Liver (tissue), 9 donors: ENCODE results near the gene AKT2. TPM values are rescaled to one million over a fixed set of nuclear protein-coding genes. Genes with fewer than 3 reads are reported as not detected.

Source experiments
- DNase-seq: peaks from one replicate; pipeline ENCODE4 v3.0.0-alpha.2; 2017; ENCODE audit warnings: low spot score
- H3K27ac ChIP-seq, 2 donors: one replicate each; pipeline ENCODE4 v1.7.0; 2013; ENCODE audit warnings: inconsistent platforms in 2 of 2, low read length in 2 of 2, control low read depth in 1 of 2, low read depth in 1 of 2, mild to moderate bottlenecking in 1 of 2
- H3K27me3 ChIP-seq, 4 donors: one replicate each; pipeline versions ENCODE4 v1.6.1 to v1.7.0; 2013; ENCODE audit warnings: low read length in 3 of 4, inconsistent platforms in 1 of 4, mild to moderate bottlenecking in 1 of 4, moderate library complexity in 1 of 4; ENCODE audit not compliant: control insufficient read depth in 4 of 4, insufficient read depth in 4 of 4
- H3K36me3 ChIP-seq, 4 donors: one replicate each; pipeline versions ENCODE4 v1.6.1 to v1.7.0; 2013; ENCODE audit warnings: low read length in 3 of 4, mild to moderate bottlenecking in 3 of 4, low read depth in 1 of 4, moderate library complexity in 1 of 4; ENCODE audit not compliant: control insufficient read depth in 4 of 4, insufficient read depth in 3 of 4
- H3K4me1 ChIP-seq, 4 donors: one replicate each; pipeline versions ENCODE4 v1.6.1 to v1.7.0; 2013; ENCODE audit warnings: low read length in 3 of 4, mild to moderate bottlenecking in 3 of 4, moderate library complexity in 1 of 4; ENCODE audit not compliant: control insufficient read depth in 4 of 4, insufficient read depth in 4 of 4
- H3K4me3 ChIP-seq, 3 donors: one replicate each; pipeline versions ENCODE4 v1.6.1 to v1.7.0; 2013; ENCODE audit warnings: low read length in 3 of 3, control low read depth in 1 of 3, low read depth in 1 of 3, mild to moderate bottlenecking in 1 of 3
- H3K9ac ChIP-seq, 2 donors: one replicate each; pipeline ENCODE4 v1.7.0; 2013; ENCODE audit warnings: low read length in 2 of 2, mild to moderate bottlenecking in 2 of 2, moderate library complexity in 2 of 2, control low read depth in 1 of 2, low read depth in 1 of 2
- H3K9me3 ChIP-seq, 4 donors: one replicate each; pipeline versions ENCODE4 v1.6.1 to v1.7.0; 2013; ENCODE audit warnings: low read length in 3 of 4; ENCODE audit not compliant: control insufficient read depth in 4 of 4
- EGR1 ChIP-seq, 2 donors: IDR thresholded peaks; 2 replicates each; pipeline ENCODE4 v1.6.1; 2016 to 2018; ENCODE audit warnings: antibody characterized with exemption in 2 of 2, low read depth in 2 of 2
- FOXA1 ChIP-seq: IDR thresholded peaks from 2 replicates; pipeline ENCODE4 v1.6.1; 2016; ENCODE audit warnings: antibody characterized with exemption
- FOXA2 ChIP-seq: IDR thresholded peaks from 2 replicates; pipeline ENCODE4 v1.6.1; 2016; ENCODE audit warnings: antibody characterized with exemption
- GABPA ChIP-seq, 2 donors: IDR thresholded peaks in 1 of 2; conservative IDR thresholded peaks in 1 of 2; 2 replicates each; pipeline ENCODE4 v1.6.1; 2016; ENCODE audit warnings: antibody characterized with exemption in 2 of 2, mild to moderate bottlenecking in 1 of 2, moderate library complexity in 1 of 2
- HNF4A ChIP-seq, 2 donors: conservative IDR thresholded peaks; 2 replicates each; pipeline ENCODE4 v1.6.1; 2016; ENCODE audit warnings: antibody characterized with exemption in 2 of 2, mild to moderate bottlenecking in 2 of 2
- HNF4G ChIP-seq: IDR thresholded peaks from 2 replicates; pipeline ENCODE4 v1.6.1; 2016; ENCODE audit warnings: antibody characterized with exemption
- JUND ChIP-seq, 2 donors: IDR thresholded peaks; 2 replicates each; pipeline ENCODE4 v1.6.1; 2016; ENCODE audit warnings: antibody characterized with exemption in 2 of 2
- NR2F2 ChIP-seq: IDR thresholded peaks from 2 replicates; pipeline ENCODE4 v1.6.1; 2016; ENCODE audit warnings: antibody characterized with exemption
- RAD21 ChIP-seq, 2 donors: IDR thresholded peaks; 2 replicates each; pipeline ENCODE4 v1.6.1; 2016; ENCODE audit warnings: antibody characterized with exemption in 2 of 2, mild to moderate bottlenecking in 2 of 2
- RXRA ChIP-seq, 2 donors: IDR thresholded peaks; 2 replicates each; pipeline ENCODE4 v1.6.1; 2017 to 2018; ENCODE audit warnings: antibody characterized with exemption in 2 of 2, mild to moderate bottlenecking in 1 of 2
- SP1 ChIP-seq: IDR thresholded peaks from 2 replicates; pipeline ENCODE4 v1.6.1; 2018; ENCODE audit warnings: antibody characterized with exemption, mild to moderate bottlenecking
- TAF1 ChIP-seq: conservative IDR thresholded peaks from 2 replicates; pipeline ENCODE4 v1.6.1; 2016; ENCODE audit warnings: antibody characterized with exemption, mild to moderate bottlenecking
- YY1 ChIP-seq: IDR thresholded peaks from 2 replicates; pipeline ENCODE4 v1.6.1; 2016; ENCODE audit warnings: antibody characterized with exemption, mild to moderate bottlenecking
- WGBS: extraction: QIAGEN DNeasy Blood & Tissue Kit; methylation state at CpG from one replicate; pipeline ENCODE4 v1.1.7; 2013; 5-methylcytosine and 5-hydroxymethylcytosine counted together
- polyA plus RNA-seq, 2 donors: library from polyadenylated mRNA; stranded (reverse) in 1 of 2; unstranded in 1 of 2; fragments of 200-250 nt in 1 of 2; fragments of >200 nt in 1 of 2; fragmentation: Nextera tagmentation in 1 of 2; extraction: Ambion mirVana in 1 of 2; gene quantifications; one replicate each; pipeline versions ENCODE4 v1.2.1 to v1.2.3, GENCODE V29; 2013 to 2015
- total RNA-seq, 2 donors: library from RNA; depleted of rRNA; stranded (reverse); fragments of >200 nt; gene quantifications; one replicate each; pipeline ENCODE4 v1.2.3, GENCODE V29; 2014
- TF ChIP-seq, protein P1 (sequence below): IDR thresholded peaks from 2 replicates; pipeline ENCODE4 v1.6.1; 2016; ENCODE audit warnings: antibody characterized with exemption
- TF ChIP-seq, protein P2 (sequence below): fragments of 150-350 bp; IDR thresholded peaks from 2 replicates; pipeline ENCODE4 v1.5.1; 2017; ENCODE audit warnings: improper control_type of control experiment, low read depth, low read length; ENCODE audit not compliant: missing input control
- TF ChIP-seq, protein P3 (sequence below): IDR thresholded peaks from 2 replicates; pipeline ENCODE4 v1.6.1; 2016; ENCODE audit warnings: antibody characterized with exemption
- TF ChIP-seq, protein P4 (sequence below): IDR thresholded peaks from 2 replicates; pipeline ENCODE4 v1.6.1; 2016; ENCODE audit warnings: antibody characterized with exemption, mild to moderate bottlenecking
- TF ChIP-seq, protein P5 (sequence below): IDR thresholded peaks from 2 replicates; pipeline ENCODE4 v1.6.1; 2016; ENCODE audit warnings: antibody characterized with exemption
- donor health status: healthy.
- donor health status: healthy.
- donor health status: healthy.
- donor health status: healthy.
- donor health status: healthy.

Gene AKT2
- total and polyA plus RNA-seq, 4 donors, result 23.2 to 110 (median 60.4) TPM

DNA sequence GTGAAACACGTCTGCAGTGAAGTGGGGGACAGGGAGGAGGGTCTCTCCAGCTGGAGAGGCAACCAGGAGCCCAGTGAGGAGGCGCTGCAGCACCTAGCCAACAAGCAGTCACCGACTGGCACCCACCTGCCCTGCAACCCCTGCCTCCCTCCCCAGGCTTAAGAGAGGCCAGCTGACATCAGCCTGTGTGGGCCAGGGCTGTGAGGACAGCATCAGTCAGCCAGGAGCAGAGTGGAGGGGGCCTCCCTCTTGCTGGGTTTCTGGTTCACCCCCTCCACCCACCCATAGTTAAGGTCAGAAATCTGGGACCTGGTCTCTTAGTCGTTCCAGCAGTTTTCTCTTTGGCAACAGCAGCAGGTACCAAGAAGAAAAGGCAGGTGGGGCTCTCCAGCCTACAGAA is 33.2 kb downstream of the AKT2 start:
- no peaks in the 10 kb centered on the region for H3K27me3 ChIP-seq
- H3K4me3 ChIP-seq, result no peak overlapping the region
- DNase-seq, result no peak
- H3K27ac ChIP-seq, result no peak overlapping the region
- TF ChIP-seq HNF4A (conservative IDR thresholded peaks at IDR 0.05), result no peak
- TF ChIP-seq NR2F2, result no peak
- TF ChIP-seq RAD21 (IDR thresholded peaks at IDR 0.05), result no peak
- TF ChIP-seq, protein P1, sequence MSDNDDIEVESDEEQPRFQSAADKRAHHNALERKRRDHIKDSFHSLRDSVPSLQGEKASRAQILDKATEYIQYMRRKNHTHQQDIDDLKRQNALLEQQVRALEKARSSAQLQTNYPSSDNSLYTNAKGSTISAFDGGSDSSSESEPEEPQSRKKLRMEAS, result no peak
- no peak for TF ChIP-seq EGR1 (IDR thresholded peaks at IDR 0.05; ENCODE audit: low read depth in 2 of 2)
- no peak for TF ChIP-seq RXRA (IDR thresholded peaks at IDR 0.05)
- TF ChIP-seq YY1, result no peak
- no peak for TF ChIP-seq SP1
- TF ChIP-seq TAF1, result no peak
- no peak for TF ChIP-seq JUND (IDR thresholded peaks at IDR 0.05)
- no peak for TF ChIP-seq FOXA2
- no peak for TF ChIP-seq FOXA1
- TF ChIP-seq HNF4G, result no peak
- no peak for TF ChIP-seq GABPA (IDR thresholded peaks at IDR 0.05 in 1 of 2, conservative IDR thresholded peaks at IDR 0.05 in 1 of 2)
- TF ChIP-seq, protein P2, sequence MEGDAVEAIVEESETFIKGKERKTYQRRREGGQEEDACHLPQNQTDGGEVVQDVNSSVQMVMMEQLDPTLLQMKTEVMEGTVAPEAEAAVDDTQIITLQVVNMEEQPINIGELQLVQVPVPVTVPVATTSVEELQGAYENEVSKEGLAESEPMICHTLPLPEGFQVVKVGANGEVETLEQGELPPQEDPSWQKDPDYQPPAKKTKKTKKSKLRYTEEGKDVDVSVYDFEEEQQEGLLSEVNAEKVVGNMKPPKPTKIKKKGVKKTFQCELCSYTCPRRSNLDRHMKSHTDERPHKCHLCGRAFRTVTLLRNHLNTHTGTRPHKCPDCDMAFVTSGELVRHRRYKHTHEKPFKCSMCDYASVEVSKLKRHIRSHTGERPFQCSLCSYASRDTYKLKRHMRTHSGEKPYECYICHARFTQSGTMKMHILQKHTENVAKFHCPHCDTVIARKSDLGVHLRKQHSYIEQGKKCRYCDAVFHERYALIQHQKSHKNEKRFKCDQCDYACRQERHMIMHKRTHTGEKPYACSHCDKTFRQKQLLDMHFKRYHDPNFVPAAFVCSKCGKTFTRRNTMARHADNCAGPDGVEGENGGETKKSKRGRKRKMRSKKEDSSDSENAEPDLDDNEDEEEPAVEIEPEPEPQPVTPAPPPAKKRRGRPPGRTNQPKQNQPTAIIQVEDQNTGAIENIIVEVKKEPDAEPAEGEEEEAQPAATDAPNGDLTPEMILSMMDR, result no peak
- TF ChIP-seq, protein P3, sequence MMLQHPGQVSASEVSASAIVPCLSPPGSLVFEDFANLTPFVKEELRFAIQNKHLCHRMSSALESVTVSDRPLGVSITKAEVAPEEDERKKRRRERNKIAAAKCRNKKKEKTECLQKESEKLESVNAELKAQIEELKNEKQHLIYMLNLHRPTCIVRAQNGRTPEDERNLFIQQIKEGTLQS, result no peak
- TF ChIP-seq, protein P4, sequence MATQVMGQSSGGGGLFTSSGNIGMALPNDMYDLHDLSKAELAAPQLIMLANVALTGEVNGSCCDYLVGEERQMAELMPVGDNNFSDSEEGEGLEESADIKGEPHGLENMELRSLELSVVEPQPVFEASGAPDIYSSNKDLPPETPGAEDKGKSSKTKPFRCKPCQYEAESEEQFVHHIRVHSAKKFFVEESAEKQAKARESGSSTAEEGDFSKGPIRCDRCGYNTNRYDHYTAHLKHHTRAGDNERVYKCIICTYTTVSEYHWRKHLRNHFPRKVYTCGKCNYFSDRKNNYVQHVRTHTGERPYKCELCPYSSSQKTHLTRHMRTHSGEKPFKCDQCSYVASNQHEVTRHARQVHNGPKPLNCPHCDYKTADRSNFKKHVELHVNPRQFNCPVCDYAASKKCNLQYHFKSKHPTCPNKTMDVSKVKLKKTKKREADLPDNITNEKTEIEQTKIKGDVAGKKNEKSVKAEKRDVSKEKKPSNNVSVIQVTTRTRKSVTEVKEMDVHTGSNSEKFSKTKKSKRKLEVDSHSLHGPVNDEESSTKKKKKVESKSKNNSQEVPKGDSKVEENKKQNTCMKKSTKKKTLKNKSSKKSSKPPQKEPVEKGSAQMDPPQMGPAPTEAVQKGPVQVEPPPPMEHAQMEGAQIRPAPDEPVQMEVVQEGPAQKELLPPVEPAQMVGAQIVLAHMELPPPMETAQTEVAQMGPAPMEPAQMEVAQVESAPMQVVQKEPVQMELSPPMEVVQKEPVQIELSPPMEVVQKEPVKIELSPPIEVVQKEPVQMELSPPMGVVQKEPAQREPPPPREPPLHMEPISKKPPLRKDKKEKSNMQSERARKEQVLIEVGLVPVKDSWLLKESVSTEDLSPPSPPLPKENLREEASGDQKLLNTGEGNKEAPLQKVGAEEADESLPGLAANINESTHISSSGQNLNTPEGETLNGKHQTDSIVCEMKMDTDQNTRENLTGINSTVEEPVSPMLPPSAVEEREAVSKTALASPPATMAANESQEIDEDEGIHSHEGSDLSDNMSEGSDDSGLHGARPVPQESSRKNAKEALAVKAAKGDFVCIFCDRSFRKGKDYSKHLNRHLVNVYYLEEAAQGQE, result no peak
- TF ChIP-seq, protein P5, sequence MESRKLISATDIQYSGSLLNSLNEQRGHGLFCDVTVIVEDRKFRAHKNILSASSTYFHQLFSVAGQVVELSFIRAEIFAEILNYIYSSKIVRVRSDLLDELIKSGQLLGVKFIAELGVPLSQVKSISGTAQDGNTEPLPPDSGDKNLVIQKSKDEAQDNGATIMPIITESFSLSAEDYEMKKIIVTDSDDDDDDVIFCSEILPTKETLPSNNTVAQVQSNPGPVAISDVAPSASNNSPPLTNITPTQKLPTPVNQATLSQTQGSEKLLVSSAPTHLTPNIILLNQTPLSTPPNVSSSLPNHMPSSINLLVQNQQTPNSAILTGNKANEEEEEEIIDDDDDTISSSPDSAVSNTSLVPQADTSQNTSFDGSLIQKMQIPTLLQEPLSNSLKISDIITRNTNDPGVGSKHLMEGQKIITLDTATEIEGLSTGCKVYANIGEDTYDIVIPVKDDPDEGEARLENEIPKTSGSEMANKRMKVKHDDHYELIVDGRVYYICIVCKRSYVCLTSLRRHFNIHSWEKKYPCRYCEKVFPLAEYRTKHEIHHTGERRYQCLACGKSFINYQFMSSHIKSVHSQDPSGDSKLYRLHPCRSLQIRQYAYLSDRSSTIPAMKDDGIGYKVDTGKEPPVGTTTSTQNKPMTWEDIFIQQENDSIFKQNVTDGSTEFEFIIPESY, result no peak
- no peaks in the 10 kb centered on the region for H3K9me3 ChIP-seq
- H3K36me3 ChIP-seq, result peaks cover 0 to 28% (median 20%) of the 10 kb centered on the region in 4 donors
- no peak overlapping the region for H3K9ac ChIP-seq
- peaks cover 5 to 78% (median 51%) of the 10 kb centered on the region in 4 donors for H3K4me1 ChIP-seq
- WGBS, result 81% methylated on average over 4 of the region's 4 CpGs
